ENCODE results near the gene TTC28. TPM values are rescaled to one million over a fixed set of nuclear protein-coding genes. Genes with fewer than 3 reads are reported as not detected.
"Not testable (repeated sequence)": the region's sequence is repeated elsewhere in the genome, so short reads cannot be mapped to it uniquely, and the experiment has no call there.

The TTC28 gene
- polyA plus RNA-seq, 3 donors from 2014 or later, result 0.03 to 0.65 TPM; not detected in 1

DNA sequence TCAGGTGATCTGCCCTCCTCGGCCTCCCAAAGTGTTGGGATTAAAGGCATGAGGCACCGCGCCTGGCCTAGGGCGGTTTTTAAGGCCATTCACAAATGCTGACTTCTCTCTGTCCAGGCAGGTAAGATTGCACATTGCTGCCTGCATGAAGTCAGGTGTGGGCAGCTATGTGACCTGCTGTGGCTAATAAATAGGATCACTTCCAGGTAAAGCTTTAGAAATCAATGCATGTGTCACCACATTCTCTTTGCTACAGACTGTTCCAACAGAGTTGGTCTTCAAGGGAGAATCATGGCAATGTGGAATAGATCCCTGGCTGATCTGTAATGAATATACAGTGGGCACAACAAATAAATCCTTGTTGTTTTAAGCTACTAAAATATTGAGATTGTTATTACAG is 500.2 kb downstream of the TTC28 start:
- H3K27me3 Mint-ChIP-seq (ENCODE audit: low read depth in 3 of 3), result peaks cover 4 to 6% (median 4%) of the 10 kb centered on the region in 3 donors
- H3K4me1 Mint-ChIP-seq, result no peaks in the 10 kb centered on the region
- no peak overlapping the region for H3K4me3 Mint-ChIP-seq
- H3K27ac Mint-ChIP-seq, result no peak overlapping the region
- no peaks in the 10 kb centered on the region for H3K9me3 Mint-ChIP-seq
- no peak for DNase-seq
- H3K36me3 Mint-ChIP-seq, result no peaks in the 10 kb centered on the region

DNA sequence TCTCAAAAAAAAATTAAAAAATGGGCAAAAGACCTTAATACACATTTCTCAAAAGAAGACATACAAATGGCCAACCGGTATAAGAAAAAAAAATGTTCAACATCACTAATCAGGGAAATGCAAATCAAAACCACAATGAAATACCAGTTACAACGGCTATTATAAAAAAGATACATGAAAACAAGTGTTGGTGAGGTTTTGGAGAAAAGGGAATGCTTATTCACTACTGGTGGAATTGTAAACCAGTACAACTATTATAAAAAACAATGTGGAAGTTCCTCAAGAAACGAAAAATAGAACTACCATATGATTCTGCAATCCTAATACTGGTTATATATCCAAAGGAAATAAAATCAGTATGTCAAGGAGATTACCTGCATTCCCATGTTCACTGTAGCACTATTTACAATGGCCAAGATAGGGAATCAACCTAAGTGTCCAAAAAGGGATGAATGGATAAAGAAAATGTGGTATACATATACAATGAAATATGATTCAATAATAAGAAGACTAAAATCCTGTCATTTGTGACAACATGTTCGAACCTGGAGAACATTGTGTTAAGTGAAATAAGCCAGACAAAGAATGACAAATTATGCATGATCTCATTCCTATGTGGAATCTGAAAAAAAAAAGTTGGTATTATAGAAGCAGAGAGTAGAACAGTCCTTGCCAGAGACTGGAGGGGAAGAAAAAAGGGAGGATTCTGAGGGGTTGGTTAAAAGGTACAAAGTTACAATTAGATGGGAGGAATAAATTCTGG is 503.7 kb downstream of the TTC28 start:
- no peak for DNase-seq
- peaks cover 2 to 6% (median 2%) of the 10 kb centered on the region in 3 donors for H3K27me3 Mint-ChIP-seq (ENCODE audit: low read depth in 3 of 3)
- peaks cover 0 to under 1% (median 0%) of the 10 kb centered on the region in 6 donors for H3K9me3 Mint-ChIP-seq
- no peak overlapping the region for H3K4me3 Mint-ChIP-seq
- H3K36me3 Mint-ChIP-seq, result no peaks in the 10 kb centered on the region
- no peak overlapping the region for H3K27ac Mint-ChIP-seq
- no peaks in the 10 kb centered on the region for H3K4me1 Mint-ChIP-seq

DNA sequence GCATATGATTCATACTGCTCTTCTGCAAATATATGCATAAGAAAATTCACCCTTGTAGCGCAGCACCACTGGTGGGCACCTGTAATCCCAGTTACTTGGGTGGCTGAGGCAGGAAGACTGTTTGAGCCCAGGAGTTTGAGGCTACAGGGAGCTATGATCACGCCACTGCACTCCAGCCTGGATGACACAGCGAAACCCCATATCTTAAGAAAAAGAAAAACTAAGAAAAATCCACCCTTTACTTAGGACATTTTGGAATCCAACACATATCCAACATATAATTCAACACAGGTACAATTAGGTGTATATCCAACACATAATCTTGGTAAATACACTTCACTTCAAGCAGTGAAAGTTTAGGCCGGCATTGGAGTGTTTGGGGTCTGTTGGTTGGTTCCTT is 505.1 kb downstream of the TTC28 start:
- Mint-ChIP-seq H3K27me3 (ENCODE audit: low read depth in 3 of 3) (peaks cover 0 to 6% (median 4%) of the 10 kb centered on the region in 3 donors), H3K27ac (no peak overlapping the region), H3K36me3 (no peaks in the 10 kb centered on the region), H3K4me3 (no peak overlapping the region), H3K4me1 (no peaks in the 10 kb centered on the region), H3K9me3 (peaks cover 0 to 2% (median 0%) of the 10 kb centered on the region in 6 donors)
- DNase-seq, result no peak

DNA sequence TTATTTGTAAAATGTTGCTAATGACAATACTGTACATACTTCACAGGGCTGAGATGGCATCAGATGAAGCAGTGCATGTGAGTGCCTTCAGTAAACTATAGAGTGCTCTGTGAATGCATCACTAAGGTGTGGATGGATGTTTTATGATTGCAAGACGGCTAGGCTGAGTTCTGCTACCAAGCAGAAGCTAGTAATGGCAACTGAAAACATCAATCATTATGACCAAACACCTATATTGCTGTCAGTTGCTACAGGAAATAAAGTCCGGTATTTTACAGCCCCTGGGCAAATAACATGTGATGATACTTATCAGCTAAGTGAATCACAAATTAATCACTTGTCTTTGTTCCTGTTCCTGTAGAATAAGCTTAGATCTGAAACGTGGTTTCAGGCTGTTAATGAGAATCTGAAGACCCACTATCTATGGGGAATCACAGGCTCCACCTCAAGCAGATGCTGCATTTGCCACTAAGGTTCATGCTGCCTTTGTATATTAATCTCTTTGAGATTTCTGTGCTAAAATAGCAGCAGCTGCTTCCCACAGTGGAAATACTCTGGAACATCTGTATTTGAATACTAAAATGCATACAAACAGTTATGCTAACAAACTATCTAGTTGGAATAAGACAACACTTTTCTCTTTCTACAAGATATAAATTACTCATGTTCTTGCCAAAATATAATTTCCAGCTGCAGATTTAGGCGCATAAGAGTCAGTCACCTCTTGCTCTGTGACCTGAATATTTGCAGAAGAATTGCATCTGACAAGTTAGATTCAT is 506.6 kb downstream of the TTC28 start:
- H3K27ac Mint-ChIP-seq, result no peak overlapping the region

DNA sequence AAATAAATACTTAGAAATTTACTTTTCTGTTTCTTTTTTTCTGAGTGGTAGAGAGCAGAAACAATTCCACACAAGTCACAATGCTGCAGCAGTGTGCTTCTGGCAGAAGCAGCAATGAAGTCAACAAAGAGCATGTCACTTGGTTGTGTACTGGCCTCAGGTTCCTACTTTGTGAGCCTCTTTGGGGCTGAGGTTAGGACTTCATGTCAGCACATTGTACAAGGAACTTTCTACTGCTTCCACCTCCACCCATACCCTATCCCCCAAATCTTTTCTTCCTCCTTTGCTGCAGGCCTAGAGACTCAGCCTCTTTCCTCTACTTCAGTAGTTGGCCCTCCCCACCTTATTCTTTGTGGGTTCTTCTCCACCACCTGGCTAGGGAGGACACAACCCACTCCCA is 507.9 kb downstream of the TTC28 start:
- Mint-ChIP-seq H3K4me3 (no peak overlapping the region), H3K36me3 (no peaks in the 10 kb centered on the region), H3K4me1 (no peaks in the 10 kb centered on the region), H3K9me3 (peaks cover 0 to 3% (median under 1%) of the 10 kb centered on the region in 6 donors), H3K27ac (no peak overlapping the region), H3K27me3 (ENCODE audit: low read depth in 3 of 3) (peaks cover 0 to 7% (median 5%) of the 10 kb centered on the region in 3 donors)
- DNase-seq, result no peak

More for the DNA sequence above, 506.6 kb downstream of the TTC28 start:
- no peak overlapping the region for H3K4me3 Mint-ChIP-seq
- no peak for DNase-seq
- H3K36me3 Mint-ChIP-seq, result no peaks in the 10 kb centered on the region
- no peaks in the 10 kb centered on the region for H3K4me1 Mint-ChIP-seq
- H3K27me3 Mint-ChIP-seq (ENCODE audit: low read depth in 3 of 3), result peaks cover 0 to 6% (median 4%) of the 10 kb centered on the region in 3 donors
- peaks cover 0 to 3% (median 0%) of the 10 kb centered on the region in 6 donors for H3K9me3 Mint-ChIP-seq

DNA sequence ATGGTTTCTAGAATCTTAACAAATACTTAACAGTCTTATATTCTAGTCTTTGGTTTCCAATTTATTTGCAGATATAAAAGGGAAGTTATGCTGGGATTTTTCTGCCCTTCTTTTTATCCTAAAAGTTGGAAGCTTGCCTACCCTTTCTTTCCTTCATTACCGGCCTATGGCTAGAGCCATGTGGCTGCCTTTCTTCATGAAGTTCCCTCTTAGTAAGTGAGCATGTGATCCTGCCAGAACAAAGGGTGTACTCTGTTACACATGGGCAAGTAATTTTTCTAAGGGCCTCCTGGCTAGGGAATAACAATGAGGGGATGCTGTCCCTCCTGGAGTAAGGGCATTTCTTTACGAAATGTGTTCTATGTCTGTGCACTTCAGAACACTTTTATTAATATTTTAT is 508.5 kb downstream of the TTC28 start:
- peaks cover 0 to 5% (median under 1%) of the 10 kb centered on the region in 6 donors for H3K9me3 Mint-ChIP-seq
- no peak overlapping the region for H3K4me3 Mint-ChIP-seq
- no peaks in the 10 kb centered on the region for H3K4me1 Mint-ChIP-seq
- DNase-seq, result no peak
- H3K27me3 Mint-ChIP-seq (ENCODE audit: low read depth in 3 of 3), result peaks cover 2 to 11% (median 5%) of the 10 kb centered on the region in 3 donors
- no peaks in the 10 kb centered on the region for H3K36me3 Mint-ChIP-seq
- no peak overlapping the region for H3K27ac Mint-ChIP-seq

DNA sequence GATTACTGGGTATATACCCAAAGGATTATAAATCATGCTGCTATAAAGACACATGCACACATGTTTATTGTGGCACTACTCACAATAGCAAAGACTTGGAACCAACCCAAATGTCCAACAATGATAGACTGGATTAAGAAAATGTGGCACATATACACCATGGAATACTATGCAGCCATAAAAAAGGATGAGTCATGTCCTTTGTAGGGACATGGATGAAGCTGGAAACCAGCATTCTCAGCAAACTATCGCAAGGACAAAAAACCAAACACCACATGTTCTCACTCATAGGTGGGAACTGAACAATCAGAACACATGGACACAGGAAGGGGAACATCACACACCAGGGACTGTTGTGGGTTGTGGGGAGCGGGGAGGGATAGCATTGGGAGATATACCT is 510.3 kb downstream of the TTC28 start:
- H3K27ac Mint-ChIP-seq; H3K9me3 Mint-ChIP-seq; H3K4me1 Mint-ChIP-seq; H3K27me3 Mint-ChIP-seq (ENCODE audit: low read depth in 3 of 3); H3K4me3 Mint-ChIP-seq; DNase-seq; H3K36me3 Mint-ChIP-seq: not testable (repeated sequence)

DNA sequence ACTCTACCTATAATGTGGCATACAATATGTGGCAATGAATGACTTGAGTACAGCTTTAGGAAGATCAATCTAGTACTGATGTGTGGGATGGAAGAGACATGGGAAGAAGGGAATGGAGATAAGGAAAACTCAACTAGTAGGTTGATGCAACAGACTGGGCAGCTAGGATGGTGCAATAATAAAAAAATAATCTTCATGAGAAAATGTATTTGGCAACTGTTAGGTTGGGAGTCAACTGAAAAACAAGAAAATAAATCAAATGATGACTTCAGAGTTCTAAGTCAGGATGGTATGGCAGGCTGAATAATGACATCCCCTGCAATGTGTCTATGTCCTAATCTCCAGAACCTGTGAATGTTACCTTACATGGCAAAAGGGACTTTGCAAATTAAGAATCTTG is 523.8 kb downstream of the TTC28 start:
- Mint-ChIP-seq H3K4me1 (no peaks in the 10 kb centered on the region), H3K4me3 (no peak overlapping the region), H3K27me3 (ENCODE audit: low read depth in 3 of 3) (peaks cover 4 to 17% (median 4%) of the 10 kb centered on the region in 3 donors), H3K27ac (no peak overlapping the region), H3K36me3 (peaks cover 0 to 7% (median 0%) of the 10 kb centered on the region in 3 donors), H3K9me3 (peaks cover 0 to 9% (median 0%) of the 10 kb centered on the region in 6 donors)
- no peak for DNase-seq

DNA sequence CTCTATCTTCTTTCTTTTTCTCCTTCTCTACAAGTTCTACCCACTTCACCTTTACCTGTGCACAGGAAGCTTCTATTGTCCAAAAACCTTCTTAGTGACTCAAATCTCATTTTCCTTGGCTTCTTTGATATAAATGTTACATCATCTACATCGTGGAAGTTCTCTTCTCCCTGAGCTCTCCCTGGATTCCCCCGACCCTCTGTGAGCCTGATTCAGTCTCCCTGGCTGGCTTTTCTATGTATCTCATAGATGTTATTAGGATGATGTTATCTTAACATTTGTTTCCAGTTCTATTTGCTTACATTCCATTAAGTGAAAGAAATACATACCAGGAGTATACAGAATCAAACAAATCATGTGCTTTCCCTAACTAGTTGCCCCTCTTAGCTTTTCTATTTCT is 524.8 kb downstream of the TTC28 start:
- Mint-ChIP-seq H3K27me3 (ENCODE audit: low read depth in 3 of 3) (peaks cover 2 to 17% (median 4%) of the 10 kb centered on the region in 3 donors), H3K36me3 (peaks cover 0 to 7% (median 0%) of the 10 kb centered on the region in 3 donors), H3K9me3 (peaks cover 0 to 9% (median 0%) of the 10 kb centered on the region in 6 donors), H3K27ac (no peak overlapping the region), H3K4me1 (no peaks in the 10 kb centered on the region), H3K4me3 (no peak overlapping the region)
- no peak for DNase-seq

DNA sequence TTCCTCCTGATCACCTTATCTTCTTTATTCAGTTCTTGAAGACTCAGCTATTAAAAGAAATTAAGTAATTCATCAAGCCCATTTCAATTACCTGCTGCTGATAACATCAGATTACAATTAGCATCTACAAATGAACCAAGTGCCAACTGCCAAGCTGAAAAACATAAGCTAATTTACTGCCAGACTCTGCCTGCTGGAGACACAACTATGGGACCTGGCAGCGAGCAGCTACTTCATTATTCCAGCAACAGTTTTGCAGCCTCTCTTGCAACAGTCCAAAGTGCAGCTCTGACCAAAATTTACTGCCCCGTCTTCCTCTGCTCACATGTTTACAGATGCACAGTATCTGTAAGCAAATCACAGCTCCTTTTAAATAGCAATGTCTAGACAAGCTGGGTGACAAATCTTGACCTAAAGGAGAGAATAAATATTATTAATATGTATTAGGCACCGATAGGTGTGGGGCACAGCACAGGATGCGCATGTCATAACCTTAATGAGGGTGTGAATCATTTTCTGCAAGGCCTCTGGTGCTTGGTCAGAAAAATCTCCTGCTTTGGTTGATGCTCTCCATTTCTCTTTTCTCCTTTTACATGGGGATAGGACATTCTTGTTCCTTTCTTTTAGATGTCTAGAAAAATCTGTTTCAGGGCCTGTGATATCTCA is 528.4 kb downstream of the TTC28 start:
- H3K36me3 Mint-ChIP-seq, result no peaks in the 10 kb centered on the region

DNA sequence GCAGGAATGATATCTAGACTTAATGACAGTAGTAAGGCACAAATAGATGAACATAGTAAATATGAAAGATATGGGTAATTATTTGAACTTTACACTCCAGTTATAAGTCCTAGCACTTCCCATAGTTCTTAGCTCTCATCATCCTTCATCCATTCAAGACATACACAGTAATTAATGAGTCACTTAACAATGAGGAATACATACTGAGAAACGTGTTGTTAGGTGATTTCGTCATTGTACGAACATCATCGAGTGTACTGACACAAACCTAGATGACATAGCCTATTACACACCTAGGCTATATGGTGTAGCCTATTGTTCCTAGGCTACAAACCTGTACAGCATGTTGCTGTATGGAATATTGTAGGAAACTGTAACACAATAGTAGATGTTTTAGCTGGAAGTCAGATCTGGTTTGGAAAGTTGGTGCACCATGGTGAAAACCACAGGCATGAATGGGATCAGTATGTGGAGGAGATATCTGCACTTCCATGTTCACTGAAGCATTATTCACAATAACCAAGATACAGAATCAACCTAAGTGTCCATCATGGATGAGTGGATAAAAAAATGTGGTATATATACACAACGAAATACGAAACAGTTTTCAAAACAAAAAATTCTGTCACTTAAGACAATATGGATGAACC is 530.7 kb downstream of the TTC28 start:
- no peaks in the 10 kb centered on the region for H3K9me3 Mint-ChIP-seq
- peaks cover 0 to 2% (median 0%) of the 10 kb centered on the region in 3 donors for H3K27me3 Mint-ChIP-seq (ENCODE audit: low read depth in 3 of 3)
- H3K27ac Mint-ChIP-seq, result no peak overlapping the region
- no peaks in the 10 kb centered on the region for H3K36me3 Mint-ChIP-seq
- DNase-seq, result no peak
- H3K4me1 Mint-ChIP-seq, result no peaks in the 10 kb centered on the region
- no peak overlapping the region for H3K4me3 Mint-ChIP-seq

More for the DNA sequence above, 528.4 kb downstream of the TTC28 start:
- no peaks in the 10 kb centered on the region for H3K4me1 Mint-ChIP-seq
- no peak overlapping the region for H3K27ac Mint-ChIP-seq
- DNase-seq, result no peak
- peaks cover 0 to 5% (median 2%) of the 10 kb centered on the region in 3 donors for H3K27me3 Mint-ChIP-seq (ENCODE audit: low read depth in 3 of 3)
- H3K4me3 Mint-ChIP-seq, result no peak overlapping the region
- peaks cover 0 to 5% (median 0%) of the 10 kb centered on the region in 6 donors for H3K9me3 Mint-ChIP-seq

DNA sequence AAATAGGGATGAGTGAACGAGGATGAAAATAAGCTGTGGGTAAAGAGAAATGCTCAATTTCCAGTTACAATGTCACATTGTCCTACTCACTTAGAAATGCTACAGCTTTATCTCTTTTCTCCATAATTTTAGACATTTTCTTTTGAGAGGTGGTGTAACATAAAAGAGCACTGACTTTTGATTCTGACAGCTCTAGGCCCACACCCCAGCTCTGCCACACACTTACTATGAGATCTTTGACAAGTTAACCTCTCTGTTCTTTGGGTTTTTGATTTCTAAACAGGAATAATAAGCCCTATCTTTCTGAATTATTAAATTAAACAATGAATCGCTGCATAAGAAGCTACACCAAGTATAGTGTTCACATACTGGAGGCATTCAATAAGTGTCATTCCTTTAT is 532.2 kb downstream of the TTC28 start:
- no peaks in the 10 kb centered on the region for H3K4me1 Mint-ChIP-seq
- no peak overlapping the region for H3K4me3 Mint-ChIP-seq
- H3K27me3 Mint-ChIP-seq (ENCODE audit: low read depth in 3 of 3), result peaks cover 0 to 5% (median 2%) of the 10 kb centered on the region in 3 donors
- no peak for DNase-seq
- no peaks in the 10 kb centered on the region for H3K9me3 Mint-ChIP-seq
- H3K36me3 Mint-ChIP-seq, result no peaks in the 10 kb centered on the region
- no peak overlapping the region for H3K27ac Mint-ChIP-seq
